ENCODE results near the gene VAC14. TPM values are rescaled to one million over a fixed set of nuclear protein-coding genes. Genes with fewer than 3 reads are reported as not detected.

The VAC14 gene
- total and polyA plus RNA-seq, 2 experiments from 2014 or later = 42.3 to 77.7 TPM

DNA sequence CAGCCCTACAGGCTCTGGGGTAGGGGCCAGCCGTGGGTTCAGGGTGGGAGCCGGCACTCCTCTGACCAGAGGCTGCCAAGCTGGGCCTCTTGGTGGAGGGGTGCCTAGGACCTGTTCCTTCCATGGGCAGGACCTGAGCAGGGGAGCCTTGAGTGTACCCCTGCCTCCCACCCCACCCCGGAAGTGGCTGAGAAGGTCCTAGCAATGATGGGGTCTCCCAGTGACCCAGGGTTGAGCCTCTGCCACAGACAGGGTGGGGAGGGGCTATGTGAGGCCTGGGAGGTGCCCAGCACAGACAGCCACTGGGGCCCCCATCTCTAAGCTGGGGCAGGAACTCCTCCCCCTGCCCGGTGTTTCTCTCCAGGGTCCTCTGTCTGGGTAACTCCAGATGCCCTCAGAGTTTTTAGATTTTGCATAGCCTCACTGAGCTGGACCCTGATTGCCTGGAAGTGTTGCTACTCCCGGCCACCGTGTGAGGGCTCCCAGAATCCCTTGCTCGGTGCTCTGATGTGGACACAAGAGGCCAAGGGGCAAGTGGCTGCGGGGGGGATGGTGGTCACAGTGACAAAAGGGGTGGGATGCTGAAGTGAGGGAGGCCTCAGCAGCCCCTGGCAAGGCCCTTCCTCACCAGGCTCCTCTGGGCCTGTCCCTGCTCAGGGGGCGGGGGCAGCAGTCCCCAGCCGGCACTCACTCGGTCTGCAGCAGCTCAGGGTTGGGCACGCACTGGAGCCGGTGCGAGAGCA, 108.7 kb downstream of the VAC14 start (continued):
- TF ChIP-seq ZNF114 (CRISPR knock-in tag; IDR thresholded peaks at IDR 0.05) (no peak), ETS1 (IDR thresholded peaks at IDR 0.05) (no peak), CREB1 (CRISPR knock-in tag; IDR thresholded peaks at IDR 0.05; ENCODE audit: low read depth) (no peak), JUNB (IDR thresholded peaks at IDR 0.05; ENCODE audit: unreplicated experiment) (no peak), STAT1 (IDR thresholded peaks at IDR 0.05; ENCODE audit: unreplicated experiment) (no peak), NANOG (IDR thresholded peaks at IDR 0.05; ENCODE audit: borderline replicate concordance) (no peak), ZNF331 (CRISPR knock-in tag; IDR thresholded peaks at IDR 0.05; ENCODE audit: low read depth) (no peak), EZH2 (IDR thresholded peaks at IDR 0.05; ENCODE audit: low read depth, unreplicated experiment) (no peak)
- TF ChIP-seq, protein P1, sequence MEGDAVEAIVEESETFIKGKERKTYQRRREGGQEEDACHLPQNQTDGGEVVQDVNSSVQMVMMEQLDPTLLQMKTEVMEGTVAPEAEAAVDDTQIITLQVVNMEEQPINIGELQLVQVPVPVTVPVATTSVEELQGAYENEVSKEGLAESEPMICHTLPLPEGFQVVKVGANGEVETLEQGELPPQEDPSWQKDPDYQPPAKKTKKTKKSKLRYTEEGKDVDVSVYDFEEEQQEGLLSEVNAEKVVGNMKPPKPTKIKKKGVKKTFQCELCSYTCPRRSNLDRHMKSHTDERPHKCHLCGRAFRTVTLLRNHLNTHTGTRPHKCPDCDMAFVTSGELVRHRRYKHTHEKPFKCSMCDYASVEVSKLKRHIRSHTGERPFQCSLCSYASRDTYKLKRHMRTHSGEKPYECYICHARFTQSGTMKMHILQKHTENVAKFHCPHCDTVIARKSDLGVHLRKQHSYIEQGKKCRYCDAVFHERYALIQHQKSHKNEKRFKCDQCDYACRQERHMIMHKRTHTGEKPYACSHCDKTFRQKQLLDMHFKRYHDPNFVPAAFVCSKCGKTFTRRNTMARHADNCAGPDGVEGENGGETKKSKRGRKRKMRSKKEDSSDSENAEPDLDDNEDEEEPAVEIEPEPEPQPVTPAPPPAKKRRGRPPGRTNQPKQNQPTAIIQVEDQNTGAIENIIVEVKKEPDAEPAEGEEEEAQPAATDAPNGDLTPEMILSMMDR (conservative IDR thresholded peaks at IDR 0.05; ENCODE audit: low read depth in 2 of 2) = no peak
- TF ChIP-seq, protein P2, sequence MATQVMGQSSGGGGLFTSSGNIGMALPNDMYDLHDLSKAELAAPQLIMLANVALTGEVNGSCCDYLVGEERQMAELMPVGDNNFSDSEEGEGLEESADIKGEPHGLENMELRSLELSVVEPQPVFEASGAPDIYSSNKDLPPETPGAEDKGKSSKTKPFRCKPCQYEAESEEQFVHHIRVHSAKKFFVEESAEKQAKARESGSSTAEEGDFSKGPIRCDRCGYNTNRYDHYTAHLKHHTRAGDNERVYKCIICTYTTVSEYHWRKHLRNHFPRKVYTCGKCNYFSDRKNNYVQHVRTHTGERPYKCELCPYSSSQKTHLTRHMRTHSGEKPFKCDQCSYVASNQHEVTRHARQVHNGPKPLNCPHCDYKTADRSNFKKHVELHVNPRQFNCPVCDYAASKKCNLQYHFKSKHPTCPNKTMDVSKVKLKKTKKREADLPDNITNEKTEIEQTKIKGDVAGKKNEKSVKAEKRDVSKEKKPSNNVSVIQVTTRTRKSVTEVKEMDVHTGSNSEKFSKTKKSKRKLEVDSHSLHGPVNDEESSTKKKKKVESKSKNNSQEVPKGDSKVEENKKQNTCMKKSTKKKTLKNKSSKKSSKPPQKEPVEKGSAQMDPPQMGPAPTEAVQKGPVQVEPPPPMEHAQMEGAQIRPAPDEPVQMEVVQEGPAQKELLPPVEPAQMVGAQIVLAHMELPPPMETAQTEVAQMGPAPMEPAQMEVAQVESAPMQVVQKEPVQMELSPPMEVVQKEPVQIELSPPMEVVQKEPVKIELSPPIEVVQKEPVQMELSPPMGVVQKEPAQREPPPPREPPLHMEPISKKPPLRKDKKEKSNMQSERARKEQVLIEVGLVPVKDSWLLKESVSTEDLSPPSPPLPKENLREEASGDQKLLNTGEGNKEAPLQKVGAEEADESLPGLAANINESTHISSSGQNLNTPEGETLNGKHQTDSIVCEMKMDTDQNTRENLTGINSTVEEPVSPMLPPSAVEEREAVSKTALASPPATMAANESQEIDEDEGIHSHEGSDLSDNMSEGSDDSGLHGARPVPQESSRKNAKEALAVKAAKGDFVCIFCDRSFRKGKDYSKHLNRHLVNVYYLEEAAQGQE (IDR thresholded peaks at IDR 0.05; ENCODE audit: unreplicated experiment) = no peak

Measured in GM23338 (cell line).